K562 (cell line): ENCODE data around the gene LCNL1. TPM values are rescaled to one million over a fixed set of nuclear protein-coding genes. Genes with fewer than 3 reads are reported as not detected.

Experiments used
- ATAC-seq: fragments of 200-7000 bp; cut with Tn5 transposase; 3 replicates; pipeline ENCODE4 v1.9.1; 2020; ENCODE audit warnings: moderate library complexity
- BruUV-seq: library from RNA; stranded (reverse); fragments of 400-500 nt; replicated peaks from 2 replicates; lab custom pipeline; 2021; lab: Mats Ljungman, UMichigan
- CTCF ChIA-PET: fragments of 300-600 bp; formaldehyde crosslinking; extraction: SDS; loops from one replicate; lab custom pipeline; 2021; ENCODE audit warnings: low intra/inter-chr PET ratio; lab: Yijun Ruan, JAX
- POLR2A ChIA-PET: fragments of 300-600, 350-650 bp; sonication (Branson Sonifier 250); formaldehyde crosslinking; extraction: SDS; loops from one replicate; lab custom pipeline; 2021; ENCODE audit warnings: antibody characterized with exemption, inconsistent platforms; lab: Yijun Ruan, JAX
- DNase-seq, 4 experiments: peaks; one replicate each; pipeline versions ENCODE4 v3.0.0 to v3.0.0-alpha.2; 2011 to 2018; ENCODE audit warnings: low spot score in 3 of 4, mixed read lengths in 3 of 4; ENCODE audit errors: extremely low read depth in 1 of 4
- FAIRE-seq: peaks from 2 replicates; lab custom pipeline; 2011; peaks lifted over from hg19 to GRCh38; lab: Jason Lieb, UNC
- H2AFZ ChIP-seq: 2 replicates; pipeline ENCODE4 v1.6.0; 2011; ENCODE audit warnings: low read depth, low read length, control low read depth, inconsistent platforms
- H3K27ac ChIP-seq: fragments of 200-600 bp; 3 replicates; pipeline ENCODE4 v1.8.0; 2011; ENCODE audit warnings: low read depth, mild to moderate bottlenecking, control low read depth, inconsistent platforms, low read length, moderate library complexity, mixed read lengths; ENCODE audit errors: extremely low read depth
- H3K27me3 ChIP-seq, 2 experiments: fragments of 300-600 bp in 1 of 2; 2 replicates in 1 of 2; 3 replicates in 1 of 2; pipeline versions ENCODE4 v1.6.0 to v1.8.0; 2011; ENCODE audit warnings: inconsistent platforms in 2 of 2, low read length in 2 of 2, mild to moderate bottlenecking in 1 of 2, mixed read lengths in 1 of 2, moderate library complexity in 1 of 2; ENCODE audit not compliant: control insufficient read depth in 2 of 2, insufficient read depth in 2 of 2
- H3K36me3 ChIP-seq: fragments of 300-600 bp; 3 replicates; pipeline ENCODE4 v1.8.0; 2011; ENCODE audit warnings: mild to moderate bottlenecking, low read length, inconsistent platforms; ENCODE audit not compliant: control insufficient read depth, insufficient read depth
- H3K4me1 ChIP-seq, 2 experiments: fragments of 200-600 bp in 1 of 2; replicated peaks in 1 of 2; 2 replicates in 1 of 2; 3 replicates in 1 of 2; pipeline versions ENCODE4 v1.5.1 to v1.8.0; 2011; ENCODE audit warnings: inconsistent platforms in 2 of 2, low read length in 2 of 2, mild to moderate bottlenecking in 1 of 2, mixed read lengths in 1 of 2, moderate library complexity in 1 of 2; ENCODE audit not compliant: control insufficient read depth in 2 of 2, insufficient read depth in 2 of 2
- H3K4me2 ChIP-seq: 2 replicates; pipeline ENCODE4 v1.6.1; 2011; ENCODE audit warnings: low read length, control low read depth, inconsistent platforms, mixed read lengths; ENCODE audit not compliant: insufficient read depth
- H3K4me3 ChIP-seq: fragments of 200-600 bp; sonication (generic), shearing (Covaris generic); 2 replicates; pipeline ENCODE4 v1.5.1; 2016; ENCODE audit warnings: control low read depth, inconsistent platforms
- H3K79me2 ChIP-seq: fragments of 200-600 bp; 3 replicates; pipeline ENCODE4 v1.8.0; 2011; ENCODE audit warnings: low read length, inconsistent platforms; ENCODE audit not compliant: control insufficient read depth, insufficient read depth
- H3K9ac ChIP-seq, 2 experiments: 2 replicates each; pipeline versions ENCODE4 v1.6.0 to v1.6.1; 2011; ENCODE audit warnings: low read depth in 2 of 2, low read length in 2 of 2, control low read depth in 1 of 2, inconsistent platforms in 1 of 2, mild to moderate bottlenecking in 1 of 2, mixed read lengths in 1 of 2; ENCODE audit not compliant: insufficient read depth in 1 of 2
- H3K9me1 ChIP-seq: one replicate; pipeline ENCODE4 v1.6.0; 2011; ENCODE audit warnings: inconsistent platforms, mild to moderate bottlenecking, low read length, moderate library complexity; ENCODE audit not compliant: control insufficient read depth, insufficient read depth
- H3K9me3 ChIP-seq: replicated peaks from 2 replicates; pipeline ENCODE4 v1.5.1; 2011; ENCODE audit warnings: low read depth, low read length, inconsistent platforms; ENCODE audit not compliant: control insufficient read depth, insufficient read depth
- H4K20me1 ChIP-seq: replicated peaks from 2 replicates; pipeline ENCODE4 v1.6.1; 2011; ENCODE audit warnings: low read length, inconsistent platforms, mixed read lengths; ENCODE audit not compliant: control insufficient read depth, insufficient read depth
- BRCA1 ChIP-seq, 2 experiments: fragments of 450-650 bp in 1 of 2; sonication (generic) in 1 of 2; formaldehyde crosslinking in 1 of 2; IDR thresholded peaks; 2 replicates each; pipeline versions ENCODE4 v1.5.0 to v1.6.1; 2017 to 2020; ENCODE audit warnings: mild to moderate bottlenecking in 1 of 2, missing genetic modification reagents in 1 of 2
- HNRNPL ChIP-seq: fragments of 200-400 bp; formaldehyde crosslinking; IDR thresholded peaks from 2 replicates; pipeline ENCODE4 v1.6.1; 2017; ENCODE audit warnings: low read depth, mild to moderate bottlenecking, low read length
- MAX ChIP-seq: sonication (generic); formaldehyde crosslinking; IDR thresholded peaks from 2 replicates; pipeline ENCODE4 v1.9.0; 2022; ENCODE audit warnings: mild to moderate bottlenecking, missing genetic modification reagents
- THAP7 ChIP-seq: fragments of 250-450 bp; sonication (Bioruptor Pico); IDR thresholded peaks from 2 replicates; pipeline ENCODE4 v1.5.0; 2021
- TSC22D4 ChIP-seq: fragments of 450-650 bp; IDR thresholded peaks from 2 replicates; pipeline ENCODE4 v1.6.1; 2016; ENCODE audit warnings: missing genetic modification characterization, missing biosample characterization, control low read depth
- U2AF1 ChIP-seq: fragments of 200-400 bp; formaldehyde crosslinking; optimal IDR thresholded peaks from 2 replicates; pipeline ENCODE3; 2017; ENCODE audit warnings: mild to moderate bottlenecking, low read depth, low read length, moderate library complexity
- ZFX ChIP-seq: sonication (generic); formaldehyde crosslinking; IDR thresholded peaks from 2 replicates; pipeline ENCODE4 v1.8.0; 2022; ENCODE audit warnings: mild to moderate bottlenecking, missing genetic modification reagents, moderate library complexity
- WGBS: fragments of 100-300 bp; shearing (Covaris generic); methylation state at CpG from one replicate; pipeline ENCODE4 v1.1.6; 2016; ENCODE audit warnings: low coverage, mixed read lengths; ENCODE audit not compliant: insufficient coverage; ENCODE audit errors: missing lambda C conversion rate; 5-methylcytosine and 5-hydroxymethylcytosine counted together
- in situ Hi-C: fragments of 300-500 bp; cut with MboI; formaldehyde crosslinking; loops from 4 replicates; pipeline ENCODE4 v1.15.0; 2018; ENCODE audit warnings: inconsistent platforms, mixed read lengths
- intact Hi-C: fragments of 100-400 bp; cut with micrococcal nuclease; formaldehyde crosslinking; loops from 2 replicates; pipeline ENCODE4 v1.14.2; 2022
- polyA plus RNA-seq, 8 experiments: library from polyadenylated mRNA; depleted of rRNA in 4 of 8; stranded (reverse) in 5 of 8; unstranded in 3 of 8; fragments of >200 nt; fragmentation: Nextera tagmentation in 2 of 8; fragmentation: Illumina TruSeq in 1 of 8; extraction: Ambion mirVana in 2 of 8; extraction: Trizol in 1 of 8; gene quantifications; 2 replicates each; pipeline versions ENCODE4 v1.2.1 to v1.2.3, GENCODE V29; 2011 to 2014; ENCODE audit warnings: inconsistent platforms in 1 of 8, missing spikeins in 1 of 8
- total RNA-seq, 7 experiments: library from RNA; depleted of rRNA in 6 of 7; stranded (reverse); fragments of >200 nt in 6 of 7; fragmentation: Illumina TruSeq in 2 of 7; extraction: Trizol in 2 of 7; gene quantifications; 2 replicates each; pipeline versions ENCODE4 v1.2.1 to v1.2.3, GENCODE V29; 2011 to 2021; ENCODE audit warnings: low replicate concordance in 1 of 7
- TF ChIP-seq, protein P1 (sequence below): fragments of 200-600 bp; sonication (generic); IDR thresholded peaks from one replicate; pipeline ENCODE4 v1.6.1; 2012; ENCODE audit warnings: mild to moderate bottlenecking, low read depth, low read length, inconsistent platforms

Gene LCNL1
- total and polyA plus RNA-seq, 9 of the 15 experiments (the other 6 are each of a cell fraction or from before 2014, with no cell fraction given) = 0.04 to 0.16 (median 0.04) TPM; not detected in 4

DNA sequence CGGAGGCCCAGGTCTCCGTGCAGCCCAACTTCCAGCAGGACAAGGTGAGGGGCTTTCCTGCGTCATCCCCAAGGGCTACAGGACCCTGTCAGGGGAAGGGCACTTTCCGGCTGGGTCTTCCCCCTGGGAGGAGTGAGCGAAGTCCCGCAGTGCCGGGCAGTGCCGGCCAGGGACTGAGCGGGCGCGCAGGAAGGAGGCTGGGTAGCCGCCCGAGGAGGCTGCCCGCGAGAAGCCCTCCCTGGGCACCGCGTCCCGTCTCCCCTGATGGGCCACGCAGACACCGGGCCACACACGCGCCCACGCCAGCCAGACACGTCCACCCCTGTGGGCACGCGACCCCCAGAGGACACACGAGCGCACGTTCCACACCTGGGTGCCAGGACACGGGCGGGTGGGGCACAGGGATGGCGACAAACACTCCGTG, 5.1 kb upstream of the LCNL1 start:
- FAIRE-seq (no peak), ATAC-seq (no peak), DNase-seq (no peak)
- no peaks in the 10 kb centered on the region for H3K79me2 ChIP-seq
- no peaks in the 10 kb centered on the region for H3K27me3 ChIP-seq
- H3K27ac ChIP-seq = peak overlapping the region; percentile 59; the same call in 1 of the 3 replicates
- no TSS peak for BruUV-seq
- ChIA-PET CTCF (no interaction called here), POLR2A (interaction anchor here (1.5 kb wide), 2 partner anchors 11 to 13 kb away, joined by 4 to 5 read pairs; no protein-coding TSS in a partner anchor)
- intact Hi-C loops (no loop called here), in situ Hi-C loops (no loop called here)
- H3K4me2 ChIP-seq = peak overlapping the region; percentile 82
- H3K36me3 ChIP-seq = no peaks in the 10 kb centered on the region
- H3K4me1 ChIP-seq = peaks cover 9 to 96% of the 10 kb centered on the region in 2 experiments; a peak in 4 of 5 replicates
- TF ChIP-seq THAP7 (CRISPR knock-in tag) = no peak
- TF ChIP-seq MAX (CRISPR knock-in tag) = 0 out of 2 replicates have a peak, but pooled peaks have one; percentile 32
- 0 out of 2 replicates have a peak, but pooled peaks have one; percentile 16 for TF ChIP-seq ZFX (CRISPR knock-in tag)
- TF ChIP-seq BRCA1 (IDR thresholded peaks at IDR 0.05) = no peak
- TF ChIP-seq BRCA1 (CRISPR knock-in tag; IDR thresholded peaks at IDR 0.05) = no peak
- TF ChIP-seq TSC22D4 (tag) = no peak
- no peak for TF ChIP-seq U2AF1
- TF ChIP-seq, protein P1, sequence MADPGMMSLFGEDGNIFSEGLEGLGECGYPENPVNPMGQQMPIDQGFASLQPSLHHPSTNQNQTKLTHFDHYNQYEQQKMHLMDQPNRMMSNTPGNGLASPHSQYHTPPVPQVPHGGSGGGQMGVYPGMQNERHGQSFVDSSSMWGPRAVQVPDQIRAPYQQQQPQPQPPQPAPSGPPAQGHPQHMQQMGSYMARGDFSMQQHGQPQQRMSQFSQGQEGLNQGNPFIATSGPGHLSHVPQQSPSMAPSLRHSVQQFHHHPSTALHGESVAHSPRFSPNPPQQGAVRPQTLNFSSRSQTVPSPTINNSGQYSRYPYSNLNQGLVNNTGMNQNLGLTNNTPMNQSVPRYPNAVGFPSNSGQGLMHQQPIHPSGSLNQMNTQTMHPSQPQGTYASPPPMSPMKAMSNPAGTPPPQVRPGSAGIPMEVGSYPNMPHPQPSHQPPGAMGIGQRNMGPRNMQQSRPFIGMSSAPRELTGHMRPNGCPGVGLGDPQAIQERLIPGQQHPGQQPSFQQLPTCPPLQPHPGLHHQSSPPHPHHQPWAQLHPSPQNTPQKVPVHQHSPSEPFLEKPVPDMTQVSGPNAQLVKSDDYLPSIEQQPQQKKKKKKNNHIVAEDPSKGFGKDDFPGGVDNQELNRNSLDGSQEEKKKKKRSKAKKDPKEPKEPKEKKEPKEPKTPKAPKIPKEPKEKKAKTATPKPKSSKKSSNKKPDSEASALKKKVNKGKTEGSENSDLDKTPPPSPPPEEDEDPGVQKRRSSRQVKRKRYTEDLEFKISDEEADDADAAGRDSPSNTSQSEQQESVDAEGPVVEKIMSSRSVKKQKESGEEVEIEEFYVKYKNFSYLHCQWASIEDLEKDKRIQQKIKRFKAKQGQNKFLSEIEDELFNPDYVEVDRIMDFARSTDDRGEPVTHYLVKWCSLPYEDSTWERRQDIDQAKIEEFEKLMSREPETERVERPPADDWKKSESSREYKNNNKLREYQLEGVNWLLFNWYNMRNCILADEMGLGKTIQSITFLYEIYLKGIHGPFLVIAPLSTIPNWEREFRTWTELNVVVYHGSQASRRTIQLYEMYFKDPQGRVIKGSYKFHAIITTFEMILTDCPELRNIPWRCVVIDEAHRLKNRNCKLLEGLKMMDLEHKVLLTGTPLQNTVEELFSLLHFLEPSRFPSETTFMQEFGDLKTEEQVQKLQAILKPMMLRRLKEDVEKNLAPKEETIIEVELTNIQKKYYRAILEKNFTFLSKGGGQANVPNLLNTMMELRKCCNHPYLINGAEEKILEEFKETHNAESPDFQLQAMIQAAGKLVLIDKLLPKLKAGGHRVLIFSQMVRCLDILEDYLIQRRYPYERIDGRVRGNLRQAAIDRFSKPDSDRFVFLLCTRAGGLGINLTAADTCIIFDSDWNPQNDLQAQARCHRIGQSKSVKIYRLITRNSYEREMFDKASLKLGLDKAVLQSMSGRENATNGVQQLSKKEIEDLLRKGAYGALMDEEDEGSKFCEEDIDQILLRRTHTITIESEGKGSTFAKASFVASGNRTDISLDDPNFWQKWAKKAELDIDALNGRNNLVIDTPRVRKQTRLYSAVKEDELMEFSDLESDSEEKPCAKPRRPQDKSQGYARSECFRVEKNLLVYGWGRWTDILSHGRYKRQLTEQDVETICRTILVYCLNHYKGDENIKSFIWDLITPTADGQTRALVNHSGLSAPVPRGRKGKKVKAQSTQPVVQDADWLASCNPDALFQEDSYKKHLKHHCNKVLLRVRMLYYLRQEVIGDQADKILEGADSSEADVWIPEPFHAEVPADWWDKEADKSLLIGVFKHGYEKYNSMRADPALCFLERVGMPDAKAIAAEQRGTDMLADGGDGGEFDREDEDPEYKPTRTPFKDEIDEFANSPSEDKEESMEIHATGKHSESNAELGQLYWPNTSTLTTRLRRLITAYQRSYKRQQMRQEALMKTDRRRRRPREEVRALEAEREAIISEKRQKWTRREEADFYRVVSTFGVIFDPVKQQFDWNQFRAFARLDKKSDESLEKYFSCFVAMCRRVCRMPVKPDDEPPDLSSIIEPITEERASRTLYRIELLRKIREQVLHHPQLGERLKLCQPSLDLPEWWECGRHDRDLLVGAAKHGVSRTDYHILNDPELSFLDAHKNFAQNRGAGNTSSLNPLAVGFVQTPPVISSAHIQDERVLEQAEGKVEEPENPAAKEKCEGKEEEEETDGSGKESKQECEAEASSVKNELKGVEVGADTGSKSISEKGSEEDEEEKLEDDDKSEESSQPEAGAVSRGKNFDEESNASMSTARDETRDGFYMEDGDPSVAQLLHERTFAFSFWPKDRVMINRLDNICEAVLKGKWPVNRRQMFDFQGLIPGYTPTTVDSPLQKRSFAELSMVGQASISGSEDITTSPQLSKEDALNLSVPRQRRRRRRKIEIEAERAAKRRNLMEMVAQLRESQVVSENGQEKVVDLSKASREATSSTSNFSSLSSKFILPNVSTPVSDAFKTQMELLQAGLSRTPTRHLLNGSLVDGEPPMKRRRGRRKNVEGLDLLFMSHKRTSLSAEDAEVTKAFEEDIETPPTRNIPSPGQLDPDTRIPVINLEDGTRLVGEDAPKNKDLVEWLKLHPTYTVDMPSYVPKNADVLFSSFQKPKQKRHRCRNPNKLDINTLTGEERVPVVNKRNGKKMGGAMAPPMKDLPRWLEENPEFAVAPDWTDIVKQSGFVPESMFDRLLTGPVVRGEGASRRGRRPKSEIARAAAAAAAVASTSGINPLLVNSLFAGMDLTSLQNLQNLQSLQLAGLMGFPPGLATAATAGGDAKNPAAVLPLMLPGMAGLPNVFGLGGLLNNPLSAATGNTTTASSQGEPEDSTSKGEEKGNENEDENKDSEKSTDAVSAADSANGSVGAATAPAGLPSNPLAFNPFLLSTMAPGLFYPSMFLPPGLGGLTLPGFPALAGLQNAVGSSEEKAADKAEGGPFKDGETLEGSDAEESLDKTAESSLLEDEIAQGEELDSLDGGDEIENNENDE = no peak
- TF ChIP-seq HNRNPL = peak; percentile 88; the same call in 1 of the 2 replicates
- peak overlapping the region; percentile 97 for H2AFZ ChIP-seq
- no peaks in the 10 kb centered on the region for H3K9me1 ChIP-seq
- no peaks in the 10 kb centered on the region for H3K9me3 ChIP-seq
- H4K20me1 ChIP-seq = no peaks in the 10 kb centered on the region
- H3K9ac ChIP-seq = peak overlapping the region; percentile 51 to 92; a peak in 3 of 4 replicates
- H3K4me3 ChIP-seq = peak overlapping the region; percentile 54
- WGBS = 49% methylated on average over 17 of the region's 33 CpGs
